Measurements from ENCODE around the gene STUB1.

The STUB1 gene

DNA sequence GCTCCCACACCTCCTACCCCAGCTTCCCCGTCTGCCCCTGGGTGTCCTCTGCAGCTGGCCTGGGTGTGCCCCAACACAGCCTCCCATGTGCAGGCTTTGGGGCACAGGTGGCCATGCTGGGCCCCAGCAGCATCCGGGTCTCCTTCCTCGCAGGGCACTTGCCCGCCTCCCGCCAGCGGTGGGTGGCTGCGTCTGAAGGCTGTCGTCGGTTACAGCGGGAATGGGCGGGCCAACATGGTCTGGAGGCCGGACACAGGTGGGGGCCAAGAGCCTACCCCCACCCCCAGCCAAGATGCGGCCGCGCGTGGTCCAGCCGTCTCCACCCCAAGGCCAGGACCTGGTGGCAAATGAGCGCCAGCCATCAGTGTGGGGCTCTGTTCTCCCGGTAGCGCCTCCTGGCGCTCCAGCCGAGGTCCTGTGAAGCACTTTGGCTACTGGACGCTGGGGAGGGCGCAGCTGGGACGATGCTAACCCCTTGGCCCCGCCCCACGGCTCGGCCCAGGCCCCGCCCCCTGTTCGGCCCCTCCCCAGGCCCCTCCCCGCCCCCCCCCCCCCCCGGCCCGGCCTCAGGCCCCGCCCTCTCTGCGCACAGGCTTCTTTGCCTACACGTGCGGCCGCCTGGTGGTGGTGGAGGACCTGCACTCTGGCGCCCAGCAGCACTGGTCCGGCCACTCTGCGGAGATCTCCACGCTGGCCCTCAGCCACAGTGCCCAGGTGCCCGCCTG is 19.6 kb upstream of the STUB1 start:
- DNase-seq (ENCODE audit: low read depth) = peak; percentile 83
- no peak overlapping the region for H3K4me3 ChIP-seq (ENCODE audit: low read length)
- TF ChIP-seq, protein P1, sequence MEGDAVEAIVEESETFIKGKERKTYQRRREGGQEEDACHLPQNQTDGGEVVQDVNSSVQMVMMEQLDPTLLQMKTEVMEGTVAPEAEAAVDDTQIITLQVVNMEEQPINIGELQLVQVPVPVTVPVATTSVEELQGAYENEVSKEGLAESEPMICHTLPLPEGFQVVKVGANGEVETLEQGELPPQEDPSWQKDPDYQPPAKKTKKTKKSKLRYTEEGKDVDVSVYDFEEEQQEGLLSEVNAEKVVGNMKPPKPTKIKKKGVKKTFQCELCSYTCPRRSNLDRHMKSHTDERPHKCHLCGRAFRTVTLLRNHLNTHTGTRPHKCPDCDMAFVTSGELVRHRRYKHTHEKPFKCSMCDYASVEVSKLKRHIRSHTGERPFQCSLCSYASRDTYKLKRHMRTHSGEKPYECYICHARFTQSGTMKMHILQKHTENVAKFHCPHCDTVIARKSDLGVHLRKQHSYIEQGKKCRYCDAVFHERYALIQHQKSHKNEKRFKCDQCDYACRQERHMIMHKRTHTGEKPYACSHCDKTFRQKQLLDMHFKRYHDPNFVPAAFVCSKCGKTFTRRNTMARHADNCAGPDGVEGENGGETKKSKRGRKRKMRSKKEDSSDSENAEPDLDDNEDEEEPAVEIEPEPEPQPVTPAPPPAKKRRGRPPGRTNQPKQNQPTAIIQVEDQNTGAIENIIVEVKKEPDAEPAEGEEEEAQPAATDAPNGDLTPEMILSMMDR (conservative IDR thresholded peaks at IDR 0.05; ENCODE audit: low read length) = peak; percentile 52

DNA sequence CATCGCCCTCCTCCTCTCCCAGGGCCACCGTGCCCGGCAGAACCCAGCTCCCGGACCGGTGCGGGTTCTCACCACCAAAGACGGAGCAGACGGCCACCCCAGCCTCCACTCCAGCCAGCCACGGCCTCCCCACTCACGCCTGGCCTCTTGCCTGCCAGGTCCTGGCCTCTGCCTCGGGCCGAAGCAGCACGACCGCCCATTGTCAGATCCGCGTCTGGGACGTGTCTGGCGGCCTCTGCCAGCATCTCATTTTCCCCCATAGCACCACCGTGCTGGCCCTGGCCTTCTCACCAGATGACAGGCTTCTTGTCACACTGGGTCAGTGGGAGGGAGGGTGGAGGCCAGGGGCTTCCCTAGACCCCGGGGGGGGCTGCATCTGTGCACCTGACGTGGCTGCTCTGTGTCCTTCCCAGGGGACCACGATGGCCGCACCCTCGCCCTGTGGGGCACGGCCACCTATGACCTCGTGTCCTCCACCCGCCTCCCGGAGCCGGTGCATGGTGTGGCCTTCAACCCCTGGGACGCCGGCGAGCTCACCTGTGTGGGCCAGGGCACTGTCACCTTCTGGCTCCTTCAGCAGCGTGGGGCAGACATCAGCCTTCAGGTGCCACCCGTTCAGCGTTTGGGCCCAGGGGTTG is 18.9 kb upstream of the STUB1 start:
- TF ChIP-seq, protein P1 (conservative IDR thresholded peaks at IDR 0.05; ENCODE audit: low read length) = no peak
- DNase-seq (ENCODE audit: low read depth) = no peak
- no peak overlapping the region for H3K4me3 ChIP-seq (ENCODE audit: low read length)

DNA sequence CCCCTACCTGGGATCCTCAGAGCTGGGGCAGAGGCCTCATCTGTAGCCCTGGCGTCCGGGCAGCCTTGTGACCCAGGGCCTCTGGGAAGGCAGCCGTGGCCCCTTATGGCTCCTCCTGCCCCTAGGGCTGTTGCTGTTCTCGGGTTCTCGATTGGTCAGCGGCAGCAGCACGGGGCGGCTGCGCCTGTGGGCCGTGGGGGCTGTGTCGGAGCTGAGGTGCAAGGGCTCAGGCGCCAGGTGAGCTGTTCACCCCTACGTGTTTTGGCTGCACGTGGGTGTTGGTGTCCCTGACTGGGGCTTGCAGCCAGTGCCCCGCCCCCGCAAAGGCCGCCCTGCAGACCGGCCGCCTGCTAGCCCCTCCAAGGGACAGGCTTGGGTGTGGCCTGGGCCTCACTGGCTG is 18.1 kb upstream of the STUB1 start:
- H3K4me3 ChIP-seq (ENCODE audit: low read length) = no peak overlapping the region
- DNase-seq (ENCODE audit: low read depth) = no peak
- TF ChIP-seq, protein P1 (conservative IDR thresholded peaks at IDR 0.05; ENCODE audit: low read length) = no peak

DNA sequence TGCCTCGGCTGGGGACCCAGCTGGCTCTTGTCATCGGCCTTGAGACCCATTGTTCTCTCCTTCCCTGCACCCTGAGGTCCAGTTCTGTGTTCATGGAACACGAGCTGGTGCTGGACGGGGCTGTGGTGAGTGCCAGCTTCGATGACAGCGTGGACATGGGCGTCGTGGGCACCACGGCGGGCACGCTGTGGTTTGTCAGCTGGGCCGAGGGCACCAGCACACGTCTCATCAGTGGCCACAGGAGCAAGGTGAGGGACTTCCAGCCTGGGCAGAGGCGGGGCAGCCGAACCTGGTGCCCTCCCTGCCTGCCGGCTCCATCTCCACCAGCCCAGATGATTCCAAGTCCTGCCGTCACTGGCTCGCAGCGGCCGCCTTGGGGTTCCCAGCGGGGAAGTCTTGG is 17.6 kb upstream of the STUB1 start:
- TF ChIP-seq, protein P1 (conservative IDR thresholded peaks at IDR 0.05; ENCODE audit: low read length) = no peak
- DNase-seq (ENCODE audit: low read depth) = no peak
- no peak overlapping the region for H3K4me3 ChIP-seq (ENCODE audit: low read length)

DNA sequence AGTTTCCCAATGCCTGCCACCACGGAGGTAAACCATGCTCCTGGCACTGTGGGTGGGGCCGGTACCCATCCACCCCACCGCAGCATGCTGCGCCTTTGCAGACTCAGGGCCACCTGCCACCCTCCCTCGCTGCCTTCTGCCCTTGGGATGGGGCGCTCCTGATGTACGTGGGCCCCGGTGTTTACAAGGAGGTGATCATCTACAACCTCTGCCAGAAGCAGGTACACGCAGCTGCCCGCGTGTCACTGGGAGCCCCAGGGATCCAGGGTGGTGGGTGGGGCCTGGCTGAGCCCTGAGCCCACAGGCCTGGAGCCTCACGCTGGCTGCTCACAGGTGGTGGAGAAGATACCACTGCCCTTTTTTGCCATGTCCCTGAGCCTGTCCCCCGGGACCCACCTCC is 13.6 kb upstream of the STUB1 start:
- TF ChIP-seq, protein P1 (conservative IDR thresholded peaks at IDR 0.05; ENCODE audit: low read length) = no peak
- DNase-seq (ENCODE audit: low read depth) = no peak
- no peak overlapping the region for H3K4me3 ChIP-seq (ENCODE audit: low read length)

DNA sequence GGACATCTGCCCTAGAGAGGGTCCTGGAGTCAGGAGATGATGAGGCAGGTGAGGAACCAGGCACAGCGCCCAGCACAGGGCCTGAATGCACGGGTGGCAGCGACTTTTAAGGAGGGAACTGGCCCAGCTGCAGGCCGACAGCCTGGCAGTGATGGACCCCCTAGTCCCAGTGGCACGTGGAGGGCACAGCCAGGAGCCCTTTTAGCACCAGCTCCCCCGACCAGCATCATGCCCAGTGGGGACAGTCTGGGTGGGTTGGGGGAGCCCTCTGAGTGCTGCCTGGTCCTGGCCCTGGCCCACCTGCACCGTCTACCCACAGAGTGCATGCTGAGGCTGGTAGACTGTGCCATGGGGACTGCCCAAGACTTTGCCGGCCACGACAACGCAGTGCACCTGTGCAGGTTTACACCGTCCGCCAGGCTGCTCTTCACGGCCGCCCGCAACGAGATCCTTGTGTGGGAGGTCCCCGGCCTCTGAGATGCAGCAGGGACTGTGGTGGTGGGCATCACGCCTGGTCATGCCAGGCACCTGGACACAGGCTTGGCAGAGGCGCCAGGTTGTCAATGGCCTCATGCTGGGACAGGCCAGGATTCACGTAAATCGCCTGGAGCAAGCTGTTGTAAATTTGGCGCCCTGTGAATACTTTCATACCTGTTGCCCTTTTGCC is 13.0 kb upstream of the STUB1 start:
- H3K4me3 ChIP-seq (ENCODE audit: low read length) = no peak overlapping the region
- TF ChIP-seq, protein P1 (conservative IDR thresholded peaks at IDR 0.05; ENCODE audit: low read length) = no peak
- DNase-seq (ENCODE audit: low read depth) = no peak

All from AG10803 (cell line).